Measurements from ENCODE around the gene GUCA1A. TPM values are rescaled to one million over a fixed set of nuclear protein-coding genes. Genes with fewer than 3 reads are reported as not detected.

The GUCA1A gene
- total RNA-seq, 1 experiment from 2014 or later, result not detected

DNA sequence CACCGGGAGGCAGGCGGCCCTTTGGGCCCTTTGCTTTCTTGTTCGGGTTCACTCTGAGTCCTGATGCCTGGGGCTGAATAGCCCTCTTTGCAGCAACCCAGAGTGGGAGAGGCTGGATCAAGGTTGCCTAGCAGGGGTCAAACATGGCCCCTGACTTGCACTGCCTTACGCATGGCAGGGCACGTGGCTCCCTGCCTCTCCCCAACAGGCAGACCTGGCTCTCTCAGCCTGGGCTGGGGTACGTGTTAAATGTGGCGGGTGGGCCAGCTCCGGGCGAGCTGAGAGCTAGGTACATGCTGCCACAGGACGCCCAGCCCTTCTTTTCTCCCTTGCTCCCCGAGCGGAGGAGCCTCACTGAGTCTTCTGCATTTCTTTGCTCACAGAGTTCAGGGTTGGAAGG, 38.0 kb upstream of the GUCA1A start:
- H3K36me3 ChIP-seq (ENCODE audit: control insufficient read depth, insufficient read depth, low read length), result peaks cover 3% of the 10 kb centered on the region
- H3K9me3 Mint-ChIP-seq (ENCODE audit: unreplicated experiment), result no peaks in the 10 kb centered on the region
- no peaks in the 10 kb centered on the region for H3K27me3 Mint-ChIP-seq (ENCODE audit: insufficient read depth, unreplicated experiment)
- TF ChIP-seq, protein P1, sequence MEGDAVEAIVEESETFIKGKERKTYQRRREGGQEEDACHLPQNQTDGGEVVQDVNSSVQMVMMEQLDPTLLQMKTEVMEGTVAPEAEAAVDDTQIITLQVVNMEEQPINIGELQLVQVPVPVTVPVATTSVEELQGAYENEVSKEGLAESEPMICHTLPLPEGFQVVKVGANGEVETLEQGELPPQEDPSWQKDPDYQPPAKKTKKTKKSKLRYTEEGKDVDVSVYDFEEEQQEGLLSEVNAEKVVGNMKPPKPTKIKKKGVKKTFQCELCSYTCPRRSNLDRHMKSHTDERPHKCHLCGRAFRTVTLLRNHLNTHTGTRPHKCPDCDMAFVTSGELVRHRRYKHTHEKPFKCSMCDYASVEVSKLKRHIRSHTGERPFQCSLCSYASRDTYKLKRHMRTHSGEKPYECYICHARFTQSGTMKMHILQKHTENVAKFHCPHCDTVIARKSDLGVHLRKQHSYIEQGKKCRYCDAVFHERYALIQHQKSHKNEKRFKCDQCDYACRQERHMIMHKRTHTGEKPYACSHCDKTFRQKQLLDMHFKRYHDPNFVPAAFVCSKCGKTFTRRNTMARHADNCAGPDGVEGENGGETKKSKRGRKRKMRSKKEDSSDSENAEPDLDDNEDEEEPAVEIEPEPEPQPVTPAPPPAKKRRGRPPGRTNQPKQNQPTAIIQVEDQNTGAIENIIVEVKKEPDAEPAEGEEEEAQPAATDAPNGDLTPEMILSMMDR (IDR thresholded peaks at IDR 0.05; ENCODE audit: insufficient read depth in 1 of 2, low read depth in 1 of 2, low read length in 1 of 2, severe bottlenecking in 1 of 2, unreplicated experiment in 1 of 2), result no peak
- peaks cover 26% of the 10 kb centered on the region for H3K4me1 Mint-ChIP-seq (ENCODE audit: low read depth, unreplicated experiment)
- no peaks in the 10 kb centered on the region for H3K27me3 ChIP-seq (replicated peaks; ENCODE audit: control insufficient read depth, insufficient read depth, low read length)
- no peak for DNase-seq
- H3K36me3 Mint-ChIP-seq (ENCODE audit: insufficient read depth, unreplicated experiment), result peaks cover 86% of the 10 kb centered on the region
- BruUV-seq (replicated peaks), result no TSS peak
- no peak overlapping the region for H3K4me3 Mint-ChIP-seq (ENCODE audit: unreplicated experiment)
- ChIA-PET CTCF (no interaction called here), POLR2A (interaction anchor here (0.6 kb wide), 1 partner anchor 14 kb away, joined by 3 read pairs; no protein-coding TSS in a partner anchor)
- H3K27ac Mint-ChIP-seq (ENCODE audit: unreplicated experiment), result no peak overlapping the region
- H3K4me1 ChIP-seq, result peaks cover 47% of the 10 kb centered on the region
- H3K9me3 ChIP-seq, result no peaks in the 10 kb centered on the region
- intact Hi-C loops (cut with micrococcal nuclease; ENCODE audit: unreplicated experiment), result no loop called here
- H3K4me3 ChIP-seq (ENCODE audit: low read depth, low read length), result no peak overlapping the region

DNA sequence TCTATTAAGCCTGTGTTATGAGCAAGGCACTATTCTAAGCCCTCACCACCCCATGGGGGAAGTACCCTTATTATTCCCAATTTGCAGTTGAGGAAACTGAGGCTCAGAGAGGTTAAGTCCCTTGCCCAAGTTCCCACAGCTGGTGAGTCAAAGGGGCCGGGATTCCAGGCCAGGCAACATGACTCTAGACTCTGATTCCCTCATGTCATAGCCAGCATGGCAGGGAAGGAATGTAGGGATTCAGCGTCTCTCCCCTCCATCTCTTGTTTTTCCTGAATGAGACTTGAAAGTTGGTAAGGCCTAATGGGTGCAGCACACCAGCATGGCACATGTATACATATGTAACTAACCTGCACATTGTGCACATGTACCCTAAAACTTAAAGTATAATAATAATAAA, 37.4 kb upstream of the GUCA1A start:
- no peaks in the 10 kb centered on the region for H3K9me3 ChIP-seq
- H3K4me1 Mint-ChIP-seq (ENCODE audit: low read depth, unreplicated experiment), result peaks cover 31% of the 10 kb centered on the region
- peaks cover 52% of the 10 kb centered on the region for H3K4me1 ChIP-seq
- no peak overlapping the region for H3K4me3 Mint-ChIP-seq (ENCODE audit: unreplicated experiment)
- BruUV-seq (replicated peaks), result no TSS peak
- intact Hi-C loops (cut with micrococcal nuclease; ENCODE audit: unreplicated experiment), result loop anchor here (1.0 to 2.0 kb wide), 2 partner anchors 17 to 31 kb away; no protein-coding TSS in a partner anchor
- ChIA-PET CTCF (no interaction called here), POLR2A (no interaction called here)
- no peak for DNase-seq
- H3K9me3 Mint-ChIP-seq (ENCODE audit: unreplicated experiment), result no peaks in the 10 kb centered on the region
- peaks cover 86% of the 10 kb centered on the region for H3K36me3 Mint-ChIP-seq (ENCODE audit: insufficient read depth, unreplicated experiment)
- no peaks in the 10 kb centered on the region for H3K27me3 Mint-ChIP-seq (ENCODE audit: insufficient read depth, unreplicated experiment)
- TF ChIP-seq, protein P1 (IDR thresholded peaks at IDR 0.05; ENCODE audit: insufficient read depth in 1 of 2, low read depth in 1 of 2, low read length in 1 of 2, severe bottlenecking in 1 of 2, unreplicated experiment in 1 of 2), result no peak
- peaks cover 3% of the 10 kb centered on the region for H3K36me3 ChIP-seq (ENCODE audit: control insufficient read depth, insufficient read depth, low read length)
- no peaks in the 10 kb centered on the region for H3K27me3 ChIP-seq (replicated peaks; ENCODE audit: control insufficient read depth, insufficient read depth, low read length)
- H3K4me3 ChIP-seq (ENCODE audit: low read depth, low read length), result no peak overlapping the region
- H3K27ac Mint-ChIP-seq (ENCODE audit: unreplicated experiment), result no peak overlapping the region

DNA sequence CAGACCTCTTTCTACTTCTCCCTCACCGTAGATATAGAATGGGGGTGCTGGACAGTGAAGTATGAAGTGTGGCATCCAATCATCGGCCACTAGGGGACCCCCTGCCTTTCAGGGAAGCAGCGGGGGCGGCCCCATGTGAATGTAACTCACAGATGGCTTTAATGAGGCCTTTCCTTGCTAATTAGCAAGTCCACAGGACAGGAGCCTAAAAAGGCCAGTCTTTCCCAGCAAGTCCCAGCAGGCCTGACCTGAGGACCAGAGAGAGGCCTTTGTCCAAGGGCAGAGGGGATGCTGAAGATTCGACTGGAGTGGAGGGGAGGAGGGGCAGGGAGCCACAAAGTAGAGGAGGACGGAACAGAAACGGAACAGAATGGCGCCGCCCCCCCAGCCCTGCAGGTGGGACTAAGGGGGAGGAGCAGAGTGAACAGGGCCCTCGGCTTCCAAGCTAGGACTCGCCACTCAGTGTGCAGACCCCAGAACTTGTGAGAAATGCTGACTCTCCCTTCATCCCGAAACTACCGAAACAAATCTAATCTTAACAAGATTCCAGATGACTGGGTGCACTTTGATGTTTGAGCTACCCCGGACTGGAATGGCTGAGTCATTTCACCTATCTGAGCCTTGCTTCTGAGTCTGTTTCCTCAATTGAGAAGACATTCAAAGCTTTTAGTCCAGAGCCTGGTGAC, 36.5 kb upstream of the GUCA1A start:
- Histone ChIP-seq H3K27me3 (replicated peaks; ENCODE audit: control insufficient read depth, insufficient read depth, low read length) (no peaks in the 10 kb centered on the region), H3K4me3 (ENCODE audit: low read depth, low read length) (no peak overlapping the region), H3K36me3 (ENCODE audit: control insufficient read depth, insufficient read depth, low read length) (peaks cover 3% of the 10 kb centered on the region), H3K4me1 (peaks cover 55% of the 10 kb centered on the region), H3K9me3 (no peaks in the 10 kb centered on the region)
- intact Hi-C loops (cut with micrococcal nuclease; ENCODE audit: unreplicated experiment), result loop anchor here (1.0 to 2.0 kb wide), 2 partner anchors 18 to 30 kb away; no protein-coding TSS in a partner anchor
- Mint-ChIP-seq H3K9me3 (ENCODE audit: unreplicated experiment) (no peaks in the 10 kb centered on the region), H3K4me3 (ENCODE audit: unreplicated experiment) (peak overlapping the region; percentile 67), H3K36me3 (ENCODE audit: insufficient read depth, unreplicated experiment) (peaks cover 85% of the 10 kb centered on the region), H3K27me3 (ENCODE audit: insufficient read depth, unreplicated experiment) (no peaks in the 10 kb centered on the region), H3K4me1 (ENCODE audit: low read depth, unreplicated experiment) (peaks cover 37% of the 10 kb centered on the region), H3K27ac (ENCODE audit: unreplicated experiment) (peak overlapping the region; percentile 95)
- peak; percentile 60 to 70 for DNase-seq
- POLR2A ChIA-PET, result interaction anchor here (0.7 to 1.0 kb wide), 4 partner anchors 13 to 349 kb away, joined by 3 to 19 read pairs (median 4); partner anchors contain the start of genes TAF8 and TOMM6
- no TSS peak for BruUV-seq (replicated peaks)
- TF ChIP-seq, protein P1 (IDR thresholded peaks at IDR 0.05; ENCODE audit: insufficient read depth in 1 of 2, low read depth in 1 of 2, low read length in 1 of 2, severe bottlenecking in 1 of 2, unreplicated experiment in 1 of 2), result peak; percentile 42 to 51
- CTCF ChIA-PET, result interaction anchor here (0.7 to 1.2 kb wide), 7 partner anchors 8 to 215 kb away, joined by 3 to 4 read pairs (median 3); partner anchors contain the start of genes BYSL and MED20

Data from Caco-2 (cell line).